Activated T-cell treated with anti-CD3 and anti-CD28 coated beads, Interleukin-2, amount 50 U/mL, for 4 hours (primary cell): ENCODE data around the gene ERP29. TPM values are rescaled to one million over a fixed set of nuclear protein-coding genes. Genes with fewer than 3 reads are reported as not detected.
"Not testable (repeated sequence)": the region's sequence is repeated elsewhere in the genome, so short reads cannot be mapped to it uniquely, and the experiment has no call there.

Experiments
- ATAC-seq, 2 donors: fragments of 200-7000 bp; cut with Tn5 transposase; one replicate each; pipeline ENCODE4 v1.10.0; 2021
- DNase-seq: peaks from one replicate; pipeline ENCODE4 v3.0.0-alpha.2; 2020
- H3K27me3 Mint-ChIP-seq: one replicate; pipeline ENCODE4 v1.8.0; 2021; ENCODE audit warnings: low read depth, mixed read lengths
- H3K36me3 Mint-ChIP-seq: one replicate; pipeline ENCODE4 v1.8.0; 2022; ENCODE audit warnings: mixed read lengths; ENCODE audit not compliant: insufficient read depth
- H3K4me1 Mint-ChIP-seq: one replicate; pipeline ENCODE4 v1.8.0; 2021; ENCODE audit warnings: low read depth, mixed read lengths
- H3K4me3 Mint-ChIP-seq: one replicate; pipeline ENCODE4 v1.8.0; 2021; ENCODE audit warnings: mild to moderate bottlenecking, moderate library complexity, mixed read lengths
- H3K9me3 Mint-ChIP-seq: one replicate; pipeline ENCODE4 v1.8.0; 2021; ENCODE audit warnings: mixed read lengths
- total RNA-seq, 3 donors: library from RNA; stranded (reverse); gene quantifications; one replicate each; pipeline ENCODE4 v1.2.1, GENCODE V29; 2021

The ERP29 gene
- total RNA-seq, 3 donors from 2014 or later: 60.5 to 78.5 (median 75.8) TPM

GRCh38 chr12:111994211-111995111 lies 18.8 kb upstream of the ERP29 start:
- H3K27me3 Mint-ChIP-seq, ATAC-seq, H3K36me3 Mint-ChIP-seq, DNase-seq, H3K9me3 Mint-ChIP-seq: not testable (repeated sequence)
- peaks cover 77% of the 10 kb centered on the region for H3K4me1 Mint-ChIP-seq
- peak overlapping the region; percentile 83 for H3K4me3 Mint-ChIP-seq

GRCh38 chr12:111995782-111996480 lies 17.3 kb upstream of the ERP29 start:
- no peaks in the 10 kb centered on the region for H3K9me3 Mint-ChIP-seq
- no peaks in the 10 kb centered on the region for H3K27me3 Mint-ChIP-seq
- no peak for DNase-seq
- no peaks in the 10 kb centered on the region for H3K36me3 Mint-ChIP-seq
- peaks cover 85% of the 10 kb centered on the region for H3K4me1 Mint-ChIP-seq
- ATAC-seq: no peak
- no peak overlapping the region for H3K4me3 Mint-ChIP-seq

DNA sequence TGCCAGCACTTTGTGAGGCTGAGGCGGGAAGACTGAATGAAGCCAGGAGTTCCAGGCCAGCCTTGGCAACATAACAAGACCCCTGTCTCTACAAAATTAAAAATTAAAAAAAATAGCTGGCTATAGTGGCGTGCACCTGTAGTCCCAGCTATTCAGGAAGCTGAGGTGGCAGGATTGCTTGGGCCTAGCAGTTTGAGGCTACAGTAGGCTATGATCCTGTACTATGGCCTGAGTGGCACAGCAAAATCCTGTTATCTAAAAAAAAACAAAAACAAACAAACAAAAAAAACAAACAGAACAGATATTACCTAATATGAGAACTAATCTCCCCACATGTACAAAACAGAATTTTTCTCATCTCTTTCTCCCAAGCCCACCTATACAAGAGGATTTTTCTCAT lies 15.9 kb upstream of the ERP29 start:
- no peak for ATAC-seq
- Mint-ChIP-seq H3K36me3 (no peaks in the 10 kb centered on the region), H3K27me3 (no peaks in the 10 kb centered on the region), H3K4me1 (peaks cover 88% of the 10 kb centered on the region), H3K9me3 (no peaks in the 10 kb centered on the region), H3K4me3 (no peak overlapping the region)
- DNase-seq: no peak

DNA sequence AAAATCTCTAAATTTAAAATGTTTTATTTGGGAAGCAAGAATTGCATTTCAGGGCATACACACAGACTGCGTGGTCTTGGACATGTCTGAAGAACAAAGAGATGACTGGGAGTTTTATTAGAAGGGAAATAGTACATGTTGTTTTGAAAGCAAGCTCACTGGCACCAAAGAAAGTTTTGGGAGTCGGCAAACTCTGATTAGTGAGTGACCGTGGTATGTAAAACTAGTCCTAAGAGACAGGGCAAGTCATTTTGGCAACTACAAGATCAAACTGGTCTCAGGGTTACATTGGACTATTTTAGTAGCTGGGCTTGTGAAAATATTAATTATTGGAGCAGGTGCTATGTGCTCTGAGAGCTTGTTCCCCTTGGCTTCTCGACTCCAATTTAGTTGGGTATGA lies 15.2 kb upstream of the ERP29 start:
- Mint-ChIP-seq H3K4me3 (peak overlapping the region; percentile 16), H3K36me3 (no peaks in the 10 kb centered on the region), H3K4me1 (peaks cover 88% of the 10 kb centered on the region), H3K27me3 (no peaks in the 10 kb centered on the region), H3K9me3 (no peaks in the 10 kb centered on the region)
- DNase-seq: no peak
- ATAC-seq: no peak

GRCh38 chr12:111999129-111999528 lies 14.1 kb upstream of the ERP29 start:
- H3K36me3 Mint-ChIP-seq, H3K9me3 Mint-ChIP-seq, H3K4me3 Mint-ChIP-seq, ATAC-seq, H3K27me3 Mint-ChIP-seq, DNase-seq: not testable (repeated sequence)
- H3K4me1 Mint-ChIP-seq: peaks cover 82% of the 10 kb centered on the region

DNA sequence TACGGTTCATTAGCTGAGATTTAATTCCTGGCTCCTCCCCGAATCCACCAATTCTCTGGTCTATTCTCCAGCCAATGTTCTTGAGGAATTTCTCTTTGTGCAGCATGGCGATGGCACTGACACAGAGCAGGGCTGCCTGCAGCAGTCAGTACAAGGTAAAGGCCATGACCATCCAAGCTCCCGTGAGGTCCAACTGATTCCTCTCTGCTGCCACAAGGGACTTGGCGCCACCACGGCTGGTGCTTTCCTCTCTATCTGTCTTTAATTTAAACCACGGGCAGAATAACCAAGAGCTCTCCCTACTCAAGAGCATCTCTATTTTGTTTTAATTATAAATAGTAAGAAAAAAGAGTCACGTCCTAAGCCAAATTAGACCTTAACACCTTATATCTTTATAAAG lies 12.4 kb upstream of the ERP29 start:
- no peak for ATAC-seq
- no peaks in the 10 kb centered on the region for H3K9me3 Mint-ChIP-seq
- DNase-seq: no peak
- H3K4me3 Mint-ChIP-seq: peak overlapping the region; percentile 68
- H3K36me3 Mint-ChIP-seq: no peaks in the 10 kb centered on the region
- H3K4me1 Mint-ChIP-seq: peaks cover 76% of the 10 kb centered on the region
- H3K27me3 Mint-ChIP-seq: no peaks in the 10 kb centered on the region

- peak; percentile 88 to 89 for ATAC-seq
- no peaks in the 10 kb centered on the region for H3K27me3 Mint-ChIP-seq
These were observed 11.7 kb upstream of the ERP29 start for GRCh38 chr12:112001576-112001975.

DNA sequence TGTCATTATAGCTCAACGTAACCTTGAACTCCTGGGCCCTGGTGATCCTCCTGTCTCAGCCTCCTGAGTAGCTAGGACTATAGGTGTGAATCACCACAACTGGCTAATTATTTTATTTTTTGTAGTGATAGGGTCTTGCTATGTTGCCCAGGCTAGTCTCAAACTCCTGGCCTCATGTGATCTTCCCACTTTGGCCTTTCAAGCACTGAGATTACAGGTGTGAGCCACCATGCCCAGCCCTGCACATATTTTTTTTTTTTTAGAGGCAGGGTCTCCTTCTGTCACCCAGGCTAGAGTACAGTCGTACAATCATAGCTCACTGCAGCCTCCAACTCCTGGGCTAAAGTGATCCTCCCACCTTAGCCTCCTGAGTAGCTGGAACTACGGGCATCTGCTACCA lies 9.2 kb upstream of the ERP29 start:
- DNase-seq: no peak
- Mint-ChIP-seq H3K27me3 (no peaks in the 10 kb centered on the region), H3K36me3 (no peaks in the 10 kb centered on the region), H3K4me1 (peaks cover 62% of the 10 kb centered on the region), H3K9me3 (no peaks in the 10 kb centered on the region), H3K4me3 (no peak overlapping the region)
- no peak for ATAC-seq

More at GRCh38 chr12:112001576-112001975, 11.7 kb upstream of the ERP29 start:
- H3K4me1 Mint-ChIP-seq: peaks cover 77% of the 10 kb centered on the region
- no peaks in the 10 kb centered on the region for H3K36me3 Mint-ChIP-seq
- no peaks in the 10 kb centered on the region for H3K9me3 Mint-ChIP-seq
- DNase-seq: no peak
- H3K4me3 Mint-ChIP-seq: peak overlapping the region; percentile 68

GRCh38 chr12:112005419-112006395 lies 7.5 kb upstream of the ERP29 start:
- no peaks in the 10 kb centered on the region for H3K27me3 Mint-ChIP-seq
- DNase-seq (no peak), ATAC-seq (no peak)
- no peaks in the 10 kb centered on the region for H3K9me3 Mint-ChIP-seq
- H3K4me1 Mint-ChIP-seq: peaks cover 56% of the 10 kb centered on the region
- H3K36me3 Mint-ChIP-seq: no peaks in the 10 kb centered on the region
- no peak overlapping the region for H3K4me3 Mint-ChIP-seq

DNA sequence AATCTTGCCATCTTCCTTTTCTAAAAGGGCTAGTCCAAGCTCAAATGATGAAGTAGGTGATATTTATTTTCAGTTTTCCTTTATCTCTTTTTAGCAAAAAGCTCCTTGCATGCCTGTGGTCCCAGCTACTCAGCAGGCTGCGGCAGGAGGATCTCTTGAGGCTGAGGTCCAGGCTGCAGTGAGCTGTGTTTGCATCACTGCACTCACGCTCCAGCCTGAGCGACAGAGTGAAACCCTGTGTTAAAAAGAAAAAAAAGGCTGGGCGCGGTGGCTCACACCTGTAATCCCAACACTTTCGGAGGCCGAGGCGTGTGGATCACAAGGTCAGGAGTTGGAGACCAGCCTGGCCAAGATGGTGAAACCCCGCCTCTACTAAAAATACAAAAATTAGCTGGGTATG lies 5.3 kb upstream of the ERP29 start:
- Mint-ChIP-seq H3K36me3 (peaks cover 1% of the 10 kb centered on the region), H3K4me3 (no peak overlapping the region), H3K27me3 (no peaks in the 10 kb centered on the region), H3K9me3 (no peaks in the 10 kb centered on the region), H3K4me1 (peaks cover 53% of the 10 kb centered on the region)
- ATAC-seq: no peak
- no peak for DNase-seq

DNA sequence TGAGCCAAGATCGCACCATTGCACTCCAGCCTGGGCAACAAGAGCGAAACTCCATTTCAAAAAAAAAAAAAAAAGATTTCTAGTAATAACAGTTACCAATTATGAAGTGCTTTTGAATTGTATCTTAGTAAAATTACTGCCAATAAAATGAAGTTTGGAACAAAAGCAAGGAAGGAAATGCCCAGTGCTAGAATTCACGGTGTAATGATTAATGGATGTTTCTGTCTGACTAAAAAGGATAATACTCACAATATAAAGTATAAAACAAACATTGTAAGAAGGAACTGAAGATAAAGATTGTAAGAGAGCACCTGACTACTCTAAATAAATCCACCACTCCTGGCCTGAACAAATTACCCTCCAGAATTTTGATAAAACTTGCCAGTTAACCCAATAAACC lies 4.3 kb upstream of the ERP29 start:
- no peak for ATAC-seq
- Mint-ChIP-seq H3K27me3 (no peaks in the 10 kb centered on the region), H3K36me3 (peaks cover 1% of the 10 kb centered on the region), H3K4me1 (peaks cover 48% of the 10 kb centered on the region), H3K4me3 (no peak overlapping the region), H3K9me3 (no peaks in the 10 kb centered on the region)
- no peak for DNase-seq

- H3K4me3 Mint-ChIP-seq, ATAC-seq, DNase-seq, H3K36me3 Mint-ChIP-seq, H3K27me3 Mint-ChIP-seq, H3K9me3 Mint-ChIP-seq: not testable (repeated sequence)
- peaks cover 53% of the 10 kb centered on the region for H3K4me1 Mint-ChIP-seq
These were observed 3.6 kb upstream of the ERP29 start for GRCh38 chr12:112009596-112009995.

DNA sequence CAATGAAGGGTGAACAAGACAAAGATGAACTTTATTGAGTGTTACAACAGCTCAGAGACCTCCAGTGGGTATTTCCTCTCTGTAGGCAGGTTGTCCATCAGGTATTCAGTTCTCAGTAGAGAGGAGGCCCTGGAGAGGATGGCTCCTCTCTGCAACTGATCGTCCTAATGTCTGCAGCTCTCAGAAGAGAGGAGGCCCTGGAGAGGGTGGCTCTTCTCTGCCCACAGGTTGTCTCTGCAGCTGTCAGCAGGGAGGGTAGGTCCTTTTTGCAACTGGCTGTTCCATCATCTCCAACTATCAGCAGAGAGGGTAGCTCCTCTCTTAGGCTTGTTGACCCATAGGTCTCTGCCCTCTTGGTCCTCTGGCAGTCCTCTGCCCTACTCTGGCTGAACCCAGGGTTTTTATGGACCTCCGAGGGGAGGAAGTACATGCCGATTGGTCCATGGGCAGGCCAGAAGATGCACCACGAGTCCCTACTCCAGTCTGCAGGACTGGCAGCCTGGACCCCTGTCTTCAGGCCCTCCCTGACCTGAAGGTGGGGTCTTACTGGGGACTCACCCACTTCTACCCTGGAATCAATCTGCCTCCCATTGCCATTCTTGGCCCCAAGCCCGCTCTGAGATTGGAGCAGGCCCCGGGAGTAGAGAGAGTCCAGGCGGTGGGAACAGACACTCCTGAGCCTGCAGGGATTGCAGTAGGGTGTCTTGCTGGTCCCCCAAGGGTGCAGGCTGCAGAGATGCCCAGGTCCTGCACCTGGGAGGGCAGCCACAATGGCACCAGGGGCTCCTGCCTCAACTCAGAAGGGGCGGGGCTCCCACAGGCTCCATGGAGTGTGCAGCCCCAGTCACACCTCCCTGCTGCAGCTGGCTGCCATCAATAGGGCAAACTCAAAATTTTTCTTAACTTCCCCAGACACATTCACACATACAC lies 2.5 kb upstream of the ERP29 start:
- DNase-seq: no peak
- H3K4me1 Mint-ChIP-seq: peaks cover 53% of the 10 kb centered on the region
- H3K9me3 Mint-ChIP-seq: peaks cover under 1% of the 10 kb centered on the region
- H3K27me3 Mint-ChIP-seq: no peaks in the 10 kb centered on the region
- no peak for ATAC-seq
- peaks cover 7% of the 10 kb centered on the region for H3K36me3 Mint-ChIP-seq
- peak overlapping the region; percentile 97 for H3K4me3 Mint-ChIP-seq
